GM18951 (cell line): Measurements from ENCODE around the gene ZNF564.
A peak's percentile ranks its signal among the peaks of the same experiment; 100 is the strongest.
"Not testable (repeated sequence)": the region's sequence is repeated elsewhere in the genome, so short reads cannot be mapped to it uniquely, and the experiment has no call there.

Experiments
- POLR2A ChIP-seq: IDR thresholded peaks from 4 replicates; pipeline ENCODE4 v1.6.1; 2011; ENCODE audit warnings: mild to moderate bottlenecking; ENCODE audit not compliant: insufficient read length, insufficient read depth; ENCODE audit errors: extremely low read depth
- in situ Hi-C: fragments of 300-500 bp; cut with MboI; formaldehyde crosslinking; loops from one replicate; pipeline ENCODE4 v1.12.0; 2022; ENCODE audit warnings: low sequenced_read_pairs, mixed read lengths, inconsistent platforms; ENCODE audit not compliant: unreplicated experiment

The ZNF564 gene

DNA sequence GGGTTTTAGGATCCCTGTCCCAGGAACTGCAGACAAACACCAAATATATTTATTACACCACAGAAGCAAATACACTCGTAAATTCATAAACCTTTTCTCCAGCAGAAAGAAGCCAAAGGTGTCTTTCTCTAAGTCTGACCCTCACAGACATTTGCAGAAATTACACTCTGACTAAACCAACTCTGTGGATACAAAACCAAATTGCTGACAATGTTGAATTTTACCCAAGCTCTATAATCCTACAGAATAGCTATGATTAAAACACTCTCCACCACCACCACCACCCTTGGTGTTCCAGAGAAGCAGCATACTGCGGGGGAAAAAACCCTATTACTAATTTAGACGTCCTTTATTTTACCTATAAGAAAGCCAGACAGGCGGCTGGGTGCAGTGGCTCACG, 5.2 kb downstream of the ZNF564 start:
- in situ Hi-C loops: no loop called here
- TF ChIP-seq POLR2A: no peak

DNA sequence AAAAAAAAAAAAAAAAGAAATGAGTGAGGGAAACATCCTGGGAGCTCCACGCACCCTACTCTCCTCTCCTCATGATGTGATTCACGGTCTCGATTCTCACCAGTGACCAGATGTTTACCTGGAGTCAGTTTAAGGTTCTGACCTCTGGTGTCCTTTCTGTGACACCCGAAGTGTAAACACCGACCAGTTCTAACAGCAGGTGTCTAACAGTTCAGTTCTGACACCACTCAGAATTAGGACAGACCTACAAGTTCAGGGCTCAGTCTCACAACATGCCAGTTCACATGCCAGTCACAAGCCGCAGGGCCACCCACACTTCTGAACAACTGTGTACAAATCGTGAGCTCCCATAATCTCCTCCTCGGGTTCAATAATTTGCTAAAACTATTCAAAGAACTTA, 6.0 kb downstream of the ZNF564 start:
- no peak for TF ChIP-seq POLR2A
- in situ Hi-C loops: no loop called here

- in situ Hi-C loops: no loop called here
Measured at GRCh38 chr19:12544401-12544876, 6.8 kb downstream of the ZNF564 start.

DNA sequence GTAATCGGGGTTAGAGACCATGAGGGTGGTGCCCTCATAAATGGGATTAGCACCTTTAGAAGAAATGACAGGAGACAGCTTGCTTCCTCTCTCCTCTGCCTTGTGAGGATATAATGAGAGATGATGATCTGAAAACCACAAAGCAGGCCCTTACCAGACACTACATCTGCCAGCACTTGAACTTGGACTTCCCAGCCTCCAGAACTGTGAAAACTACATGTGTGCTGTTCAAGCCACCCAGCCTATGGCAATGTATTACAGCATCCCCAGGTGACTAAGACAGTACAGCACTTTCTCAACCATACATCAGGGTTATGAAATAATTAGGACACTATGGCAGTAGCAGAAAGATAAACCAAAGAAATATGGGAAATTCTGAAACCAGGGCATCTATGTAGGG, 7.4 kb downstream of the ZNF564 start:
- in situ Hi-C loops: no loop called here
- no peak for TF ChIP-seq POLR2A

More at GRCh38 chr19:12544401-12544876, 6.8 kb downstream of the ZNF564 start:
- TF ChIP-seq POLR2A: no peak

GRCh38 chr19:12527034-12527836, 24.0 kb downstream of the ZNF564 start:
- TF ChIP-seq POLR2A: no peak
- in situ Hi-C loops: no loop called here

DNA sequence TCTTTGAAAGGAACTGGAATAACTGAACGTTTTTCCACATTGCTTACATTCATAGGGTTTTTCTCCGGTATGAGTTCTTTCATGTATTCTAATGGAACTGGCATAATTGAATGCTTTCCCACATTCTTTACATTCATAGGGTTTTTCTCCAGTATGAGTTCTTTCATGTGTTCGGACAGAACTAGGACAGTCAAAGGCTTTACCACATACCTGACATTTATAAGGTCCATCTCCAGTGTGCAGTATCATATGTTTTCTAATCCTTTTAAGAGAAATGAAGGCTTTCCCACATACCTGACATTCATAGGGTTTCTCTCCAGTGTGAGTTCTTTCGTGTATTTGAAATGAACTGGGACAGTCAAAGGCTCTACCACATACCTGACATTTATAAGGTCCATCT, 24.7 kb downstream of the ZNF564 start:
- in situ Hi-C loops: no loop called here
- no peak for TF ChIP-seq POLR2A

GRCh38 chr19:12521996-12522395, 29.3 kb downstream of the ZNF564 start:
- in situ Hi-C loops: no loop called here
- no peak for TF ChIP-seq POLR2A

DNA sequence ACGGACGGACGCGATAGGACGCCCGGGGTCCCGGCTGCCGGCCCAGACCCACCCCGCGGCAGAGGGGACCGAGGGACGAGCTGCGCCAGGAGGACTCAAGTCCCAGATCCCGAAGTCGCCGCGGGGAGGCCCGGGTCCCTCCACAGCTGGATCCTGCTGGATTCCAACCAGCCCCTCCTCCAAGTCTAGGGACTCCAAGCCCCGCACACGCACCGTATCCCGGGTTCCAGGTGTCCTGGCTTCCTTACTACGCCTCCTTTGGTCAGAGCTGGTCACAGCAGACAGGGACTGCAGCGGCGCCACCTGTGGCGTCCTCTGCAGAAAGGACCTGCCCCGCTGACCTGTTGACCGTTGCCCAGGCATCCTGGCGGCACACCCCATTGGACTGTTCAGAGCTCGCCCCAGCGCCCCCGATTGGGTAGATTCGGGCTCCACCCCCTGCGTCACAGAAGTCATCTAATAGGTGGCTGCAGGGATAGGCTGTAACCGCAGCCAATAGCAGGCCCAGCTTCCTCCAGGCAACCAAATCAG, 37.7 kb downstream of the ZNF564 start:
- in situ Hi-C loops: no loop called here

GRCh38 chr19:12497032-12497431, 54.2 kb downstream of the ZNF564 start:
- TF ChIP-seq POLR2A: no peak
- in situ Hi-C loops: no loop called here

More for the DNA sequence above, 37.7 kb downstream of the ZNF564 start:
- no peak for TF ChIP-seq POLR2A

- no peak for TF ChIP-seq POLR2A
- in situ Hi-C loops: no loop called here
Measured at GRCh38 chr19:12496480-12496879, 54.8 kb downstream of the ZNF564 start.

- in situ Hi-C loops: no loop called here
Measured at GRCh38 chr19:12495002-12495802, 56.1 kb downstream of the ZNF564 start.

DNA sequence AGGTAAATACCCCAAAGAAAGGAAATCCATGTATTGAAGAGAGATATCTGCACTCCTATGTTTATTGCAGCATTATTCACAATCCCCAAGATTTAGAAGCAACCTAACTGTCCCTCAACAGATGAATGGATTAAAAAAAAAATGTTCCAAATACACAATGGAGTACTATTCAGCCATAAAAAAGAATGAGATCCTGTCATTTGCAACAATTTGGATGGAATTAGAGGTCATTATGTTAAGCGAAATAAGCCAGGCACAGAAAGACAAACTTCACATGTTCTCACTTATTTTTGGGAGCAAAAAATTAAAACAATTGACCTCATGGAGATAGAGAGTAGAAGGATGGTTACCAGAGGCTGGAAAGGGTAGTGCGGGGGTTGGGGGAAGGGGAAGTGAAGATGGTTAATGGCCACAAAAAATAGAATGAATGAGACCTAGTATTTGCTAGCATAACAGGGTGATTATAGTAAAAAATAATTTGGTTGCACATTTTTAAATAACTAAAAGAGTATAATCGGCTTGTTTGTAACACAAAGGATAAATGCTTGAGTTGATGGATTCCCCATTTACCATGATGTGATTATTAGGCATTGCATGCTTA, 56.9 kb downstream of the ZNF564 start:
- no peak for TF ChIP-seq POLR2A

More at GRCh38 chr19:12495002-12495802, 56.1 kb downstream of the ZNF564 start:
- peak; percentile 73 for TF ChIP-seq POLR2A

DNA sequence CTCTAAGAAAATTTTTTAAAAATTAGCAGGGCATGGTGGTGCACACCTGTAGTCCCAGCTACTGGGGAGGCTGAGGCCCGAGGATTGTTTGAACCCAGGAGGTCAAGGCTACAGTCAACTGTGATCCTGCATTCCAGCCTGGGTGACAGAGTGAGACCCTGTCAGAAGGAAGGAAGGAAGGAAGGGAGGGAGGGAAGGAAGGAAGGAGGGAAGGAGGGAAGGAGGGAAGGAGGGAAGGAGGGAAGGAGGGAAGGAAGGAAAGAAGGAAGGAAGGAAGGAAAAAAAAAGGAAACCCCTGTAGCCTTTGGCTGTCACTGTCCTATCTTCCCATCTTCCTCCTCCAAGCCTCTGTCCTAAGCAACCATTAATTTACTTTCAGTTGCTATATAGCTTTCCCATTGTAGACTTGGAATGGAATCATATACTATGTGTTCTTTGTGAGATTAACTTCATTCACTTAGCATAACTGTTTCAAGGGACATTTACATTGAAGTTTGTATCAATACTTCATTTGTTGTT, 65.0 kb downstream of the ZNF564 start:
- in situ Hi-C loops: not testable (repeated sequence)

More for the DNA sequence above, 56.9 kb downstream of the ZNF564 start:
- in situ Hi-C loops: no loop called here
